Type B pancreatic cell (in vitro differentiated cells): Measurements from ENCODE around the gene EHHADH. TPM values are rescaled to one million over a fixed set of nuclear protein-coding genes. Genes with fewer than 3 reads are reported as not detected.

Experiments used
- DNase-seq: peaks from one replicate; pipeline ENCODE4 v3.0.0; 2021; ENCODE audit warnings: mixed read lengths; ENCODE audit not compliant: unreplicated experiment; ENCODE audit errors: extremely low spot score
- H3K27ac Mint-ChIP-seq: 2 replicates; pipeline ENCODE4 v1.8.0; 2021; ENCODE audit warnings: mild to moderate bottlenecking, mixed read lengths
- H3K27me3 Mint-ChIP-seq: 2 replicates; pipeline ENCODE4 v1.8.0; 2021; ENCODE audit warnings: mixed read lengths
- H3K36me3 Mint-ChIP-seq: 2 replicates; pipeline ENCODE4 v1.8.0; 2021; ENCODE audit warnings: mixed read lengths
- H3K4me1 Mint-ChIP-seq: one replicate; pipeline ENCODE4 v1.8.0; 2021; ENCODE audit warnings: mixed read lengths; ENCODE audit not compliant: unreplicated experiment
- H3K4me3 Mint-ChIP-seq: 2 replicates; pipeline ENCODE4 v1.8.0; 2021; ENCODE audit warnings: mild to moderate bottlenecking, mixed read lengths
- H3K9me3 Mint-ChIP-seq: 2 replicates; pipeline ENCODE4 v1.8.0; 2021; ENCODE audit warnings: mixed read lengths
- CTCF ChIP-seq: fragments of 200-600 bp; sonication (generic); conservative IDR thresholded peaks from 2 replicates; pipeline ENCODE4 v1.5.0; 2021; ENCODE audit warnings: antibody characterized with exemption, mild to moderate bottlenecking
- total RNA-seq: library from RNA; stranded (reverse); gene quantifications from 2 replicates; pipeline ENCODE4 v1.2.1, GENCODE V29; 2021; ENCODE audit warnings: low replicate concordance

Gene EHHADH
- total RNA-seq, 1 donor from 2014 or later = 5.3 TPM

DNA sequence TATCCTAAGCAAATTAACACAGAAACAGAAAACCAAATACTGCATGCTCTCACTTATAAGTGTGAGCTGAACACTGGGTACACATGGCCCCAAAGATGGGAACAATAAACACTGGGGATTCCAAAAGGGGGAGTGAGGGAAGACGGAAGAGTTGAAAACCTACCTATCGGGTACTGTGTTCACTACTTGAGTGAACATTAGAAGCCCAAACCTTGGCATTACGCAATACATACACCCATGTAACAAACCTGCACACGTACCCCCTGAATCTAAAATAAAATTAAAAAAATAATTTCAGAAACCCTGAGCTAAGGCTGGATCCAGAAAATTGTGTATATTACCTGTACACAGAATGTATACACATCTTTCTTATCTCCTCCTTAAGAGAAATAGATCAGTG, 58.2 kb downstream of the EHHADH start:
- H3K4me1 Mint-ChIP-seq = peaks cover 4% of the 10 kb centered on the region
- peaks cover 7% of the 10 kb centered on the region for H3K9me3 Mint-ChIP-seq
- no peak overlapping the region for H3K27ac Mint-ChIP-seq
- H3K27me3 Mint-ChIP-seq = no peaks in the 10 kb centered on the region
- DNase-seq = no peak
- TF ChIP-seq CTCF = no peak
- H3K4me3 Mint-ChIP-seq = no peak overlapping the region
- peaks cover 10% of the 10 kb centered on the region for H3K36me3 Mint-ChIP-seq

GRCh38 chr3:185188816-185189215, 65.0 kb downstream of the EHHADH start:
- Mint-ChIP-seq H3K4me3 (no peak overlapping the region), H3K27me3 (no peaks in the 10 kb centered on the region), H3K36me3 (peaks cover 7% of the 10 kb centered on the region), H3K4me1 (no peaks in the 10 kb centered on the region), H3K27ac (no peak overlapping the region), H3K9me3 (no peaks in the 10 kb centered on the region)
- no peak for DNase-seq
- TF ChIP-seq CTCF = no peak

GRCh38 chr3:185187391-185187790, 66.5 kb downstream of the EHHADH start:
- H3K36me3 Mint-ChIP-seq = peaks cover 4% of the 10 kb centered on the region
- H3K27ac Mint-ChIP-seq = no peak overlapping the region
- no peaks in the 10 kb centered on the region for H3K27me3 Mint-ChIP-seq
- H3K4me3 Mint-ChIP-seq = no peak overlapping the region
- no peak for DNase-seq
- H3K4me1 Mint-ChIP-seq = no peaks in the 10 kb centered on the region
- no peak for TF ChIP-seq CTCF
- no peaks in the 10 kb centered on the region for H3K9me3 Mint-ChIP-seq

DNA sequence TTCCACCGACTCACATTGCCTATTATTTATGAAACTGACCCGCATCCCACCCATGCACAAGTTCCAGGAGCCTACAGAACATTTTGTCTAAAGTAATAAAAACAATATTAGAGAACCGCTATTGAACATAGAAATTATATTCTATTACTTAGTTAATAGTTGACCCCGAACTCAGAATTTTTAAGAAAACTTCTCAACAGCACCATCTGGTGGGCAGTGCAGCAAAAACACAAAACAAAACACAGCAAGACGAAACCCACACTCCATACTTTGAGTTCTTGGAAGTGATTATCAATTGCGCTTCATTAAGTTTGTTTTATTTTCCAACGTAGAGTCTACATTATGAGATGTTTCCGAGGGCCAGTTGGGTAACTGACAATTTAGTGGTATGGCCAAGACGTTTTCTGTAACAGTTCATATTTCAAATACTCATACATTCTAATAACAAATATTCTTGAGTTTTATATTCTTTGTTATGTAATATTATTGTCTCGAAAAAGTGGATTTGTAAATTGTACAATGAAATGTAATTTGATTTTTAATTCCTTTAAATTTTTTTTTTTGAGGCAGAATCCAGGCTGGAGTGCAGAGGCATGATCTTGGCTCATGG, 77.0 kb downstream of the EHHADH start:
- no peaks in the 10 kb centered on the region for H3K9me3 Mint-ChIP-seq
- peaks cover 34% of the 10 kb centered on the region for H3K4me1 Mint-ChIP-seq
- peak; percentile 93 for TF ChIP-seq CTCF
- no peaks in the 10 kb centered on the region for H3K27me3 Mint-ChIP-seq
- DNase-seq = no peak
- H3K4me3 Mint-ChIP-seq = no peak overlapping the region
- H3K27ac Mint-ChIP-seq = no peak overlapping the region
- no peaks in the 10 kb centered on the region for H3K36me3 Mint-ChIP-seq

GRCh38 chr3:185175370-185175987, 78.4 kb downstream of the EHHADH start:
- Mint-ChIP-seq H3K9me3 (no peaks in the 10 kb centered on the region), H3K4me3 (peak overlapping the region; percentile 79), H3K27ac (peak overlapping the region; percentile 17), H3K4me1 (peaks cover 34% of the 10 kb centered on the region), H3K36me3 (no peaks in the 10 kb centered on the region), H3K27me3 (no peaks in the 10 kb centered on the region)
- no peak for DNase-seq
- TF ChIP-seq CTCF = no peak
